ENCODE measurements around the gene PCDHGA1. TPM values are rescaled to one million over a fixed set of nuclear protein-coding genes. Genes with fewer than 3 reads are reported as not detected.
"Not testable (repeated sequence)": the region's sequence is repeated elsewhere in the genome, so short reads cannot be mapped to it uniquely, and the experiment has no call there.

PCDHGA1 gene
- total RNA-seq, 4 donors from 2014 or later, result 0.26 to 0.38 (median 0.33) TPM

- Histone ChIP-seq H3K4me1 (no peaks in the 10 kb centered on the region), H3K27ac (no peak within 1 kb of the TSS), H3K36me3 (no peaks in the 10 kb centered on the region), H3K9me3 (peaks cover 73% of the 10 kb centered on the region), H3K4me3 (no peak within 1 kb of the TSS), H3K27me3 (peaks cover 9% of the 10 kb centered on the region)
- no peak for DNase-seq (ENCODE audit: low spot score in 2 of 2)
- WGBS, result 40% methylated on average over 28 of the region's 38 CpGs
- TF ChIP-seq POLR2AphosphoS5 (IDR thresholded peaks at IDR 0.05) (no peak), POLR2A (IDR thresholded peaks at IDR 0.05) (no peak), CTCF (IDR thresholded peaks at IDR 0.05) (no peak), EP300 (IDR thresholded peaks at IDR 0.05) (no peak)
Observed at GRCh38 chr5:141392429-141393198, 62.3 kb downstream of the PCDHGA1 start, which contains the start of gene PCDHGA8. PCDHGA8 (plus strand) TSS chr5:141392633; CDS start chr5:141392814, 181 bp downstream.

GRCh38 chr5:141393267-141393666, 63.0 kb downstream of the PCDHGA1 start:
- Histone ChIP-seq H3K9me3 (peaks cover 73% of the 10 kb centered on the region), H3K27me3 (peaks cover 9% of the 10 kb centered on the region), H3K4me3 (no peak overlapping the region), H3K27ac (no peak overlapping the region), H3K4me1 (no peaks in the 10 kb centered on the region), H3K36me3 (no peaks in the 10 kb centered on the region)
- 28% methylated on average over 19 of the region's 21 CpGs for WGBS
- no peak for DNase-seq (ENCODE audit: low spot score in 2 of 2)
- TF ChIP-seq EP300 (IDR thresholded peaks at IDR 0.05) (no peak), POLR2AphosphoS5 (IDR thresholded peaks at IDR 0.05) (no peak), CTCF (IDR thresholded peaks at IDR 0.05) (no peak), POLR2A (IDR thresholded peaks at IDR 0.05) (no peak)

- peaks cover 13% of the 10 kb centered on the region for H3K27me3 ChIP-seq
- 32% methylated on average over 29 of the region's 53 CpGs for WGBS
- H3K27ac ChIP-seq, result not testable (repeated sequence)
Observed at GRCh38 chr5:141394401-141395187, 64.3 kb downstream of the PCDHGA1 start.

GRCh38 chr5:141397756-141398551, 67.6 kb downstream of the PCDHGA1 start, which contains the start of gene PCDHGB5:
PCDHGB5 (plus strand) TSS chr5:141397947; CDS start chr5:141398128, 181 bp downstream.
- not testable (repeated sequence) for H3K4me1 ChIP-seq; H3K27ac ChIP-seq; H3K36me3 ChIP-seq; DNase-seq (ENCODE audit: low spot score in 2 of 2); H3K27me3 ChIP-seq
- TF ChIP-seq CTCF (IDR thresholded peaks at IDR 0.05), result peak; percentile 25 to 42
- WGBS, result 7% methylated on average over 25 of the region's 43 CpGs
- H3K9me3 ChIP-seq, result peaks cover 65% of the 10 kb centered on the region
- peak within 1 kb of the TSS; percentile 20 for H3K4me3 ChIP-seq

More at GRCh38 chr5:141394401-141395187, 64.3 kb downstream of the PCDHGA1 start:
- H3K9me3 ChIP-seq, result peaks cover 71% of the 10 kb centered on the region
- H3K4me3 ChIP-seq; H3K36me3 ChIP-seq; H3K4me1 ChIP-seq; DNase-seq (ENCODE audit: low spot score in 2 of 2): not testable (repeated sequence)

- Histone ChIP-seq H3K27me3 (peaks cover 5% of the 10 kb centered on the region), H3K4me1 (no peaks in the 10 kb centered on the region), H3K9me3 (peaks cover 65% of the 10 kb centered on the region), H3K36me3 (no peaks in the 10 kb centered on the region), H3K27ac (no peak overlapping the region), H3K4me3 (no peak overlapping the region)
- no peak for TF ChIP-seq EP300 (IDR thresholded peaks at IDR 0.05)
- TF ChIP-seq CTCF (IDR thresholded peaks at IDR 0.05), result no peak
- TF ChIP-seq POLR2AphosphoS5 (IDR thresholded peaks at IDR 0.05), result no peak
- TF ChIP-seq POLR2A (IDR thresholded peaks at IDR 0.05), result no peak
- 25% methylated on average over 15 of the region's 15 CpGs for WGBS
- no peak for DNase-seq (ENCODE audit: low spot score in 2 of 2)
Observed at GRCh38 chr5:141398608-141399007, 68.3 kb downstream of the PCDHGA1 start.
